T-helper 2 cell treated with Interferon-gamma antibody and Interleukin-4, amounts not matched to agents 5 μg/mL and 100 μg/mL, for 36 hours (primary cell): ENCODE results near the gene ZNF419.
"Not testable (repeated sequence)": the region's sequence is repeated elsewhere in the genome, so short reads cannot be mapped to it uniquely, and the experiment has no call there.

ENCODE experiments used
- DNase-seq: peaks from one replicate; pipeline ENCODE4 v3.0.0; 2021; ENCODE audit warnings: low spot score
- H3K27ac Mint-ChIP-seq: one replicate; pipeline ENCODE4 v1.8.0; 2021; ENCODE audit warnings: mild to moderate bottlenecking, mixed read lengths
- H3K27me3 Mint-ChIP-seq: one replicate; pipeline ENCODE4 v1.8.0; 2021; ENCODE audit warnings: low read depth, mixed read lengths
- H3K36me3 Mint-ChIP-seq: one replicate; pipeline ENCODE4 v1.8.0; 2021; ENCODE audit warnings: low read depth, mixed read lengths
- H3K4me1 Mint-ChIP-seq: one replicate; pipeline ENCODE4 v1.8.0; 2021; ENCODE audit warnings: low read depth, mixed read lengths
- H3K4me3 Mint-ChIP-seq: one replicate; pipeline ENCODE4 v1.8.0; 2022; ENCODE audit warnings: mild to moderate bottlenecking, moderate library complexity, mixed read lengths
- H3K9me3 Mint-ChIP-seq: one replicate; pipeline ENCODE4 v1.8.0; 2021; ENCODE audit warnings: mixed read lengths

Gene ZNF419

DNA sequence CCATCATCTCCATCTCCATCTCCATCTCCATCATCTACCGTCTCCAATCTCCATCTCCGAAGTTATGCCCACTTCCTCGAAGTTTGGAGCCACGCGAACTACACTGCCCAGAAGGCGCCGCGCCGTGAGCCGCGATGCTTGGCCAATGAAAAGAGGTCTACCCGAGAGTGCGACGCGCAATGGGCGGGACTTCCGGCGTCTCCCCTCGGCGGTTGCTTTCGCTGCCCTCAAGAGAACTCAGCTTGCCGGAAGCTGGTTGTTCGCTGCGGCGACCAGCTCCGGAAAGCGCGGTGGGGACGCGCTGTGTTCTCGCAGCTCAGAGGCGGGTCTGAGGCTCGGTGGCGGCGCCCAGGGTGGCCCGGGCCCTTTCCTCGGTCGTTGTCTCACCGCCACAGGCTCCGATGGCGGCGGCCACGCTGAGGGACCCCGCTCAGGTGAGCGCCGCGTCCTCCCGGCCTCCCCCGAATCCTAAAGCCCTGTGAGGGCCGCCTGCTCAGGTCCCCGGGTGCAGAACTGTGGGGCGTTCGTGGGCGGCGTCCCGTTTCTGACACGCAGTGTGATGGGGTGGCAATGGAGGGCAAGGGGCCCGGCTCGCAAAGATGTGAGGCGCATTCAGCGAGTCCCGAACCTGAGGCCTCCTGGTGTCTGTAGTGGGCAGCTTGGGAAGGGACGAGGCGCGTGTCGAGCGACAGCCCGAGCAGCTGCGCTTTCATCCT, 12.3 kb downstream of the ZNF419 start, which contains the start of gene ZNF773:
TSS of gene ZNF773 (plus strand) at position 259 of the 716 bp plus-strand sequence. CDS start at position 402, 143 bp downstream.
- H3K9me3 Mint-ChIP-seq = peaks cover 67% of the 10 kb centered on the region
- DNase-seq = peak; percentile 92
- H3K36me3 Mint-ChIP-seq = peaks cover 53% of the 10 kb centered on the region
- H3K27me3 Mint-ChIP-seq = not testable (repeated sequence)
- peaks cover 16% of the 10 kb centered on the region for H3K4me1 Mint-ChIP-seq
- peak within 1 kb of the TSS; percentile 87 for H3K27ac Mint-ChIP-seq
- peak within 1 kb of the TSS; percentile 85 for H3K4me3 Mint-ChIP-seq

DNA sequence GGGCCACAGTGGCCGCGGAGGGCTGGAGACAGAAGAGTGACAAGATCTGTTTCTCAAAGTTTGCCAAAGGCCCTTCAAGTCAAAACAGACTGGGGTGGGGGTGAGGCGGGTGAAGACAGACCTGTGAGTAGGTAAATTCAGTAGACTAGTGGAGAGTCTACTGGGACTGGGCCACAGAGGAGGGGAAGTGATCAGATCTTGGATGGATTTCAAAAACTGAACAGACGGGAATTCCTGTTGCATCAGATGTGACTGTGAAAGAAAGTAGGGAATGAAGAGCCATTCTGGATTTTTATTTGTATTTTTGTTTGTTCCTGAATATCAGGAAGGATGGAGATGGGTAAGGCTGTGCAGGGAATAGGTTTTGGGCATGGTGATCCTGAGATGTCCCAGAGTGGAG, 12.8 kb downstream of the ZNF419 start:
- Mint-ChIP-seq H3K27ac (peak overlapping the region; percentile 60), H3K9me3 (peaks cover 66% of the 10 kb centered on the region), H3K4me1 (peaks cover 16% of the 10 kb centered on the region), H3K4me3 (peak overlapping the region; percentile 85), H3K36me3 (peaks cover 55% of the 10 kb centered on the region)
- H3K27me3 Mint-ChIP-seq, DNase-seq: not testable (repeated sequence)

- H3K27me3 Mint-ChIP-seq = no peaks in the 10 kb centered on the region
- H3K4me3 Mint-ChIP-seq = no peak overlapping the region
- peaks cover 73% of the 10 kb centered on the region for H3K36me3 Mint-ChIP-seq
- peaks cover 68% of the 10 kb centered on the region for H3K9me3 Mint-ChIP-seq
- peaks cover 2% of the 10 kb centered on the region for H3K4me1 Mint-ChIP-seq
- H3K27ac Mint-ChIP-seq = no peak overlapping the region
- no peak for DNase-seq
Observed at GRCh38 chr19:57506163-57506562, 18.6 kb downstream of the ZNF419 start.

GRCh38 chr19:57511484-57511883, 23.9 kb downstream of the ZNF419 start:
- no peak overlapping the region for H3K27ac Mint-ChIP-seq

DNA sequence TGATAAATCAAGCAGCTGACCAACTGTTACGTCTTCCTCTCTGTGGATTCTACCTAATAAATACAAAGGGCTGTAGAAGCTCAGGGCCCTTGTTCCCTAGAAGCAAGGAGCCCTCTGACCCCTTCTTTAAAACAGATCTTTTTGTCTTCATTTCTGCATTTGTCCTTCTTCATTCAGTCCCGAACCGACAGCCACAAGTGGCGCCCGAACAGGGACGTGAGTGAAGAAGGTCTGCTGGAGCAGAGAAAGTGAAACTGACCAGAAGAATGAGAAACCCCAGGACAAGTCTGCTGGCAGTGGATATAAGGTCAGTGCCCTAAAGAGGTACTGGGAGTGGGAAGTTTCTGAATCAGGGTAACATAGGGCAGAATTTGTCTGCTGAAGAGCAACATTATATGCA, 25.3 kb downstream of the ZNF419 start:
- Mint-ChIP-seq H3K9me3 (peaks cover 70% of the 10 kb centered on the region), H3K4me1 (no peaks in the 10 kb centered on the region), H3K36me3 (peaks cover 36% of the 10 kb centered on the region), H3K27me3 (no peaks in the 10 kb centered on the region), H3K27ac (no peak overlapping the region), H3K4me3 (no peak overlapping the region)
- DNase-seq = no peak

More at GRCh38 chr19:57511484-57511883, 23.9 kb downstream of the ZNF419 start:
- no peak for DNase-seq
- no peaks in the 10 kb centered on the region for H3K27me3 Mint-ChIP-seq
- no peak overlapping the region for H3K4me3 Mint-ChIP-seq
- H3K9me3 Mint-ChIP-seq = peaks cover 71% of the 10 kb centered on the region
- peaks cover 44% of the 10 kb centered on the region for H3K36me3 Mint-ChIP-seq
- no peaks in the 10 kb centered on the region for H3K4me1 Mint-ChIP-seq

- H3K36me3 Mint-ChIP-seq = peaks cover 24% of the 10 kb centered on the region
- no peaks in the 10 kb centered on the region for H3K27me3 Mint-ChIP-seq
- no peaks in the 10 kb centered on the region for H3K4me1 Mint-ChIP-seq
- H3K9me3 Mint-ChIP-seq = peaks cover 56% of the 10 kb centered on the region
- H3K27ac Mint-ChIP-seq = no peak overlapping the region
- no peak overlapping the region for H3K4me3 Mint-ChIP-seq
- DNase-seq = no peak
Observed at GRCh38 chr19:57515255-57515654, 27.7 kb downstream of the ZNF419 start.

GRCh38 chr19:57518021-57518420, 30.5 kb downstream of the ZNF419 start:
- Mint-ChIP-seq H3K9me3 (peaks cover 54% of the 10 kb centered on the region), H3K36me3 (peaks cover 20% of the 10 kb centered on the region)
- H3K27ac Mint-ChIP-seq, DNase-seq, H3K4me1 Mint-ChIP-seq, H3K27me3 Mint-ChIP-seq, H3K4me3 Mint-ChIP-seq: not testable (repeated sequence)

GRCh38 chr19:57527136-57527881, 39.8 kb downstream of the ZNF419 start, which contains the start of gene ZNF549:
Gene ZNF549 (plus strand): TSS chr19:57527356. CDS start chr19:57527574, 218 bp downstream.
- Mint-ChIP-seq H3K9me3 (peaks cover 65% of the 10 kb centered on the region), H3K27ac (peak within 1 kb of the TSS; percentile 82), H3K36me3 (peaks cover 38% of the 10 kb centered on the region), H3K27me3 (no peaks in the 10 kb centered on the region), H3K4me3 (peak within 1 kb of the TSS; percentile 93), H3K4me1 (peaks cover 13% of the 10 kb centered on the region)
- DNase-seq = peak; percentile 85

DNA sequence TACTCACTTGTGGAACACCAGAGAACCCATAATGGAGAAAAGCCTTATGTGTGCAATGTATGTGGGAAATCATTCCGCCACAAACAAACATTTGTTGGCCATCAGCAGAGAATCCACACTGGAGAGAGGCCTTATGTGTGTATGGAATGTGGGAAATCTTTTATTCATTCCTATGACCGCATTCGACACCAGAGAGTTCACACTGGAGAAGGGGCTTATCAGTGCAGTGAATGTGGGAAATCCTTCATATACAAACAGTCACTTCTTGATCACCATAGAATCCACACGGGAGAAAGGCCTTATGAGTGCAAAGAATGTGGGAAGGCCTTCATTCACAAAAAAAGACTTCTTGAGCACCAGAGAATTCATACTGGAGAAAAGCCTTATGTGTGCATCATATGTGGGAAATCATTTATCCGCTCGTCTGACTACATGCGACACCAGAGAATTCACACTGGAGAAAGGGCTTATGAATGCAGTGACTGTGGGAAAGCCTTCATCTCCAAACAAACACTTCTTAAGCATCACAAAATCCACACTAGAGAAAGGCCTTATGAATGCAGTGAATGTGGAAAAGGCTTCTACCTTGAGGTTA, 50.5 kb downstream of the ZNF419 start:
- H3K36me3 Mint-ChIP-seq = peaks cover 91% of the 10 kb centered on the region
- no peak for DNase-seq
- H3K27me3 Mint-ChIP-seq = no peaks in the 10 kb centered on the region
- H3K4me3 Mint-ChIP-seq = no peak overlapping the region
- H3K9me3 Mint-ChIP-seq = peaks cover 91% of the 10 kb centered on the region
- no peak overlapping the region for H3K27ac Mint-ChIP-seq
- no peaks in the 10 kb centered on the region for H3K4me1 Mint-ChIP-seq
